ENCODE results near the gene AXIN2.

Gene AXIN2, protein sequence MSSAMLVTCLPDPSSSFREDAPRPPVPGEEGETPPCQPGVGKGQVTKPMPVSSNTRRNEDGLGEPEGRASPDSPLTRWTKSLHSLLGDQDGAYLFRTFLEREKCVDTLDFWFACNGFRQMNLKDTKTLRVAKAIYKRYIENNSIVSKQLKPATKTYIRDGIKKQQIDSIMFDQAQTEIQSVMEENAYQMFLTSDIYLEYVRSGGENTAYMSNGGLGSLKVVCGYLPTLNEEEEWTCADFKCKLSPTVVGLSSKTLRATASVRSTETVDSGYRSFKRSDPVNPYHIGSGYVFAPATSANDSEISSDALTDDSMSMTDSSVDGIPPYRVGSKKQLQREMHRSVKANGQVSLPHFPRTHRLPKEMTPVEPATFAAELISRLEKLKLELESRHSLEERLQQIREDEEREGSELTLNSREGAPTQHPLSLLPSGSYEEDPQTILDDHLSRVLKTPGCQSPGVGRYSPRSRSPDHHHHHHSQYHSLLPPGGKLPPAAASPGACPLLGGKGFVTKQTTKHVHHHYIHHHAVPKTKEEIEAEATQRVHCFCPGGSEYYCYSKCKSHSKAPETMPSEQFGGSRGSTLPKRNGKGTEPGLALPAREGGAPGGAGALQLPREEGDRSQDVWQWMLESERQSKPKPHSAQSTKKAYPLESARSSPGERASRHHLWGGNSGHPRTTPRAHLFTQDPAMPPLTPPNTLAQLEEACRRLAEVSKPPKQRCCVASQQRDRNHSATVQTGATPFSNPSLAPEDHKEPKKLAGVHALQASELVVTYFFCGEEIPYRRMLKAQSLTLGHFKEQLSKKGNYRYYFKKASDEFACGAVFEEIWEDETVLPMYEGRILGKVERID

DNA sequence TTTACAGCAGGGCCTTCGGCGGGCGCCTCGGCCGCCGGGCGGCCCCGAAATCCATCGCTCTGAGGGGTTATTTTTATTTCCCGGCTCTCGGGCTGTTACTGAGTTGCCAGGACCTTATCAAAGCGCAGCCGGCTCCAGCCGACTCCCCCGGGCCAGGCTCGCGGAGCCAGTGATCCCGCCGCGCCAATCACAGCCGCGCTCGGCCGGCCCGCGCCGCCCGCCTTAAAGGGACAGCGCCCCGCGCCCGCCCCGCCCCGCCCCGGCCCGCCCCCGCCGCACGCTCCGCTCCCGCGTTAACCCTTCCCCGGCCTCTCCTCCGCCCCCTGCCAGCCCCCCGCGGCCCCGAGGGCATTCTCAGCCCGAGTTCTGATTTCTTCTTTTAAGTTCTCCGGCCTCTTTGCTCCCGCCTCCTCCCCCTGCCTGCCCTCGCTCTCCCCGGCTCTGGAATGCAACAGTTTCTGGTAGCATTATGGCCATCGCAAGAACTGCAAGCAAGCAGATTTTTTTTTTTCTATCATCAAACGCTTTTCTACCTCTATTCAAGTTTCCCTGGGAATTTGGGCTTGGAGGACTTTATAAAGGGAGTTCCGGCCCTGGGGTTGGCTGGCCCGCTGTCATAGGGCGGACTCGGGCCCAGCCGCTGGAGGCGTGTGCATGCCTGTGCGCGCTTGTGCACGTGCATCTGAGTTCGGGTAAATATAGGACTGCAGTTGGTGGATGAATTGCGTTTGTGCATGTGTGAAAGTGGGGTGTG is at the start of gene AXIN2:
TSS of gene AXIN2 (minus strand) at position 197 of the 754 bp plus-strand sequence. CDS start 3,028 bp downstream, outside the sequence.
- DNase-seq (ENCODE audit: low read depth) = peak; percentile 83

DNA sequence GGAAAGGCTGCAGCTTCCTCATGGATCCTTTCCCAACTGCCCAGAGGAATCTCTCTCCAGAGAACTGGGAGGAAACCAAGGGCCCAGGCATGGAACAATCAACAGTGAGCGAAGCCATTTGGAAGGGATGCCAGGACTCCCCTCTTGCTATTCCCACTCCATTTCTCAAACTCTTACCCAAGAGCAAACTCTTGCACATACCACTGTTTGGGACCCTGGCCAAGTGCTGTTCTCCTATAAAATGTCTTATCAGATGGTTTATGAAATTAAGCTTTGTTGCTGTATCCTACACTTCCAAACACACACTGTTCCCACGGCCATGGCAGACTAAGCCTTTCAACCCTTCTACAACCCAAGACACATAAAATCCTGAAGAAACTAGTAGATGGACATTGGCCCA is 48.3 kb upstream of the AXIN2 start:
- no peak for DNase-seq (ENCODE audit: low read depth)

DNA sequence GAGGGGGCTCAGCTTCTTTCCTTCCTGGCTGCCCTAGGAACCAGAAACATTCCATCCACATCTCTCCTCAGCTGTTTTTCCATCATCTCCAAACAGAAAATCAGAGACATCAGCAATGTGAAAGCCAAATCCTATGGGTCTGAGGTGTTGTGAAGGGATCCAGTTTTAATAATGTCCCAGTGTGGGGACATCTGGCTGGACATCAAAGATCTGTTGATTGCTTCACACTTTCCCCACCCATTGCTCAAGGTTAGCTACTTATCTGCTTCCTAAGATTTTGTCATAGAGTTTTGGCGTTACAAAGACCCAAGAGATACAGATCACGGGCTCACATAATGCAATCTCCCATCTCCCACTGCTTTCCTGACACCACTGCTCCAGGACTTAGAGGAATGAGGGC is 47.8 kb upstream of the AXIN2 start:
- no peak for DNase-seq (ENCODE audit: low read depth)

DNA sequence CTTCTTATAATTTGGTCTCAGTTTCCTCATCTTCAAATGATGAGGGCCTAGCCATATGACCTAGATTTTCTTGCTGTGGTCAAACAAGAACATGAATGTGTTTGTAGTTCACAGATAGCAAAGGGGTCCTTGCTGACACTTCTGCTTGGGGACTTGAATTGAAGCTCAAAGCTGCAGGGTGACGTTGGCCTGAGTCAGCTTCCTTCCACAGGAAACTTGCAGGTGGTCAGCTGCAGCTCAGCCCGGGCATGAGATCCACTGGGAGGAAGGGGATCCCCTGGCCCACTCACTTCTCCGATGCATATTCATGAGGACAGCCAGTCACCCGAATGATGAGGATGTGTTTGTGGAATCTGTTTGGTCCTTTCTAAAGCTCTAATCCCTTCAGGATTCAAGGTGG is 42.6 kb upstream of the AXIN2 start:
- no peak for DNase-seq (ENCODE audit: low read depth)

DNA sequence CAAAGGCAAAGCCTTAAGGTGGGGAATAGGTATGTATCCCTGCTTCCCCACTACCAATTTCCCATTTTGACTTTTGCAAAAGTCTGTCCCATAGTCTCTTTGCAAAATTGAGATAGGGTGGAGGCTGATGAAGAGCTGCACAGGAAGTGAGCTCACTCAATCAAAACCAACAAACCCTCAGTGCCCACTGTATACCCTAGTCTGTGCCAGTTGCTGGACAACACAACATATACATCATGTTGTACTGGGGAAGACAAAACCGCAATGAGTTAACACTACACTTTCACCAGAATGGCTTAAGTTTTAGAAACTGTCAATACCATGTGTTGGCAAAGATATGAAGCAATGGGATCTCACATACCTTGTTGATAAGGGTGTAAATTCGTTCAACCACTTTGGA is 40.4 kb upstream of the AXIN2 start:
- no peak for DNase-seq (ENCODE audit: low read depth)

DNA sequence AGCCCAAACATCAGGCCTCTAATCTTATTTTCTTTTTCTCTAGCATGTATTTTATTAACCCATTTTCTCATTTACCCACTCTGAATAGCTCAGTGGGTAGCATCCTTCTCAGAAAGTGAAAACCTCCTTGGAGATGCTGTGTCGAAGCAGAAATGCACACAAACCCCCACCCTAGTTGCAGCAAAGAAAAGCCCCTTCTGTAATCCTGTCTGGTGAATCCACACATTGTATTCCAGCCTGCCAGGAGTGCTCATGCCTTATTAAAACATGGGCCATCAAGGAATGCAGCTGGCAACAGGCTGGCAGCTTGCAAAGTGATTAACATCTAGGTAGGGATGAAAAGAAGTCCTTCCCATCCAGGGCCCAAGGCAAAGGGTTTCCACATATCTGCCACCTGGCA is 39.7 kb upstream of the AXIN2 start:
- DNase-seq (ENCODE audit: low read depth) = no peak

DNA sequence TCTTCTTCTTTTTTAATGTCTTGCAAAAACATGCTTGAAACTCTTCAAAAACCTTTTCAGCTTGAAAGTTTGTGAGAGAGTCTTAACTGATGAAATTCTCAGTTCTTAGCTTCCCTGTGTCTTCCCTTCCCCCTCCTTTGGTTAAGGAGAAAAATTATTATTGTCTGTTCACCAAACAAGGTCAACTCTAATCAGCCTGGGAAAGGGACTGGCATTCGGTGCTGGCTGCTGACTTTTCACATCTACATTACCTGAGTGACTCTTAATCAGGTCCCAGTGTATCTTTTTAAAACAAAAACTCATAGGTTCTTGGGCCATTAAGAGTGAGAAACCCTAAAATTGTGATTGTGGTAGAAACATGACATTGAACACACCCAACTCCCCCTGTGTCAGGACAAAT is 39.1 kb upstream of the AXIN2 start:
- DNase-seq (ENCODE audit: low read depth) = no peak

DNA sequence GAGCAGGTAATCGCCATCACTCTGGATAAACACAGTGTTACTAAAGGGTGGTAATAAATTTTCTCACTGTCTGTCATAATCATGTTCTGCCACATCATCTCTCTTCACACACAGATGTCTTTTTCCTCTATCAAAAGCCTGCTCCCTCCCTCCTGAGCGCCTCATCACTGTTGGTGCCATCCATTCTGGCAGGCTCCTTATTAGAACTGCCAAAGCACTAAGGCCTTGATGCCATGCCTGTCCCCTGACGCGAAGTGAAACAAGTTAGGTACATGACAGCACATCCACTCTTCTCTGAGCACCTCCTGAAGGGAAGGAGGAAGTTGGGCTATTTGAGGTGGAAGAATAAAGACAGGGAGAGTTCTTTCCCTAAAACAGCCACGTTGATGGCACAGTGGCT is 38.2 kb upstream of the AXIN2 start:
- no peak for DNase-seq (ENCODE audit: low read depth)

DNA sequence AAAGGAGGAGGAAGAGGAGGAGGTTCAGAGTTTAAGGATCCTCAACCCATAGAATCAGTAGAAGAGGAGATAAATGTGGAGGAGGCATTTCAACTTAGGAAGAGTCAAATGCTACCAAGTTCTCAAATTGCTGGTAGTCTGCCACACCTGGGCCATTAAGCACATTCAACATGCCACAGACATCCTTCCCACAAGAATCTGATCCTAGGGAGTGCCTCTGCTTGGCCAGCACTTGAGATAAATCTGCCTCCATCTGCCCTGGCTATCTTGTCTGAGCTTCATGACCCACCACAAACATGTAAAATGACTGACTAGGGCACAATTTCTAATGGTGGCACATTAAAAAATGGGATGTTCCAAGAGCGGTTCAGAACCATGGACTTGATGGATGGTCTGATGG is 37.3 kb upstream of the AXIN2 start:
- DNase-seq (ENCODE audit: low read depth) = no peak

DNA sequence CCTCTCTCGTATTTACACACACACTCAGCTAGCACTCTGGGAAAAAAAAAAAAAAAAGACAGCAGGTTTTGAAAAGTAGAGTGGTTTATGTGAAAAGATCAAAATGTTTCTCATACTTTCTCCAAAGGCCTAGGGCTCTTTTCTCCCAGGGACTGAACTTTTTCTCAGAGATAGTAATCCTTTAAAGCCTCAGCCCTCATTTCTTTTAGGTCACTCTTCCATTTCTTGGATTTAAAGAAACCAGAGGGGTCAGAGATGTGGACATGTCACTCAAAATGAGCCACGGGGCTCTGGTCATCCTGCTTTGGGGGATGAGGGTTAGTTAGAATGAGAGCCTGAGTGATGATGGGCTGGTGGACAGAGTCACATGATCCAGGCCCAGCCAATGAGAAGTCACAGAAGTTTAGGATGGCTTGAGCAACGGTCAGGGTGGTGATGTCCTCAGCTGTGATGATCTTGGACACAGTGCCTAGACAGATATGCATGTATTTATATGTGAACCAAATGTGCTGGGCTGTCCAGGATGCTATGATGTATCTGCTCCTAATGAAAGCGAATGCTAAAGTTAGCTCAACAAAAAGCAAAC is 33.7 kb upstream of the AXIN2 start:
- DNase-seq (ENCODE audit: low read depth) = no peak

DNA sequence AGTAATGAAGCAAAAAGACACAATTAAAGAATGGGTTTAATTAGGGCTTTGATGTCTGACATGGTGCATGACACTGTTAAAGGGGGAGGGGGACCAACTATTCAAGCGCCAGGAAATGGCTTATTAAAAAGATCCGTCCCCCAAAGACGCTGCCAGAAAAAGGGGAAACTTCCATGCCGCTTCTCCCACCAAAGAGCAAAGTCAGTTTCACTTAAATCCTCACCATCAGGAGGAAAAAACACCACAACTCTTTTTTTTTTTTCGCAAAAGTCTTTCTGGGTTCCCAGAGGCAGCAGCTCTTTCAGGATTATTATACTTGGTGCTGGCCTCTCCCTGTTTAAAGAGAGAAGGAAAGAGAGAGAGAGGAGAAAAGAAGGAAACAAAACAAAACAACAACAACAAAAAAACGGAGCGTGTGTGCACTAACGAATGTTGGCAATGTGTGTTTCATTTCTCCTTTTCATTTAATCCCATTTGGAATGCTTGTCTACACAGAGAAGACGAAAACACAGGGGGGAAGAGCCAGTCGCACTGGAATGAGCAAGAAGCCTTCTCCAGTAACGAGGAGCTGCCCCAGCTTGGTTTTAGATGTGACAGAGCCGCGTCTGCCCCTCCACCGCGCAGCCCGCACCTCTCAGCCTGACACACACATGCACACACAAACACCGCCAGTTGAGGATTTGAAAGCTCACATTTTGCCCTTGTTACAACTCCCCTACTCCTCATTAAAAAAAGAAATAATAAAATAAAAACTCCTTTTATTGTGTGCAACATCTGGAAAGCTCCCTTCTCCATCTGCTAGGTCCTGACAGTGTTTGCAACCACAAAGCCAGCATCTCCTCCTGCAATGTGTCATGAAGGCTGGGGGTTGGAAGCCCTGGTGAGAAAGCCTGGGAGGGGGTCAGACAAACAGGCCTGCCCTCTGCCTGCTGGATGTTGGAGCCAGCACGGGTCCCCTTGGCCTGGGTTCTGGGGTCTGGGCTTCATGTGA is 32.7 kb upstream of the AXIN2 start:
- DNase-seq (ENCODE audit: low read depth) = no peak

DNA sequence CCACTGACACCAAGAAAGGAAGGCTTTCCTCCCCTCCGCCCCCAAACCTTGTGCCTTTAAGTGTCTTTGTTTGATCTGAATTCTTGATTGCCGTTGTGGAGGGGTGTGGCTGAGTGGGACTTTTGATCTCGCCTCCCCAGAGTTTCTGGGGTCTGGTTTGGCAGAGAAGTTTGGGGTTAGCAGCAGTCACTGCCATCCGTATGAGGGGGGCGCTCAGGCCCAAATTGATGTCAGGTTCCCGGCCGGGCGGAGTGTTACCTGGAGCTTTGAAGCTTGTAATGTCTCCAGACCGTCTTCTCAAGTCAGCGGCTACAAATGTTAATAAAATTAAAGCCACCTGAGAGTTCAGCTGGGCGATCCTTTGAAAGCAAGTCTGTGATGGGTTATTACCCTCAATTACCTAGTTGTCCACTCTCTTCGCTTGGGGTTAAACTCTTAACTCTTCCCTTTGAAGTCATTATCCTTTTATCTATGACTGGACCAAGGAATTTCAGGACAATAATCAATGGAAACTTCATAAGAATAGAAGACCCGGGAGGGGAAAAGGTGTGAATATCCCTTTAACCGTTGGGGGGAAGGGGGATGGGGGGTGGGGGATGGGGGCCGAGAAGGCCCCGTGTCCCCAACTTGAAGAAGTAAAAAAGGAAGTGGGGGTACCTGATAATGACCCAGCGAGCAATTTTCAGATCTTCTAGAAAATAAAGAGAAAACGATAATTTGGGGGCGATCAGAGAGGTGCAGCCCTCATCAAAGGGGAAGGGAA is 31.8 kb upstream of the AXIN2 start:
- DNase-seq (ENCODE audit: low read depth) = no peak

DNA sequence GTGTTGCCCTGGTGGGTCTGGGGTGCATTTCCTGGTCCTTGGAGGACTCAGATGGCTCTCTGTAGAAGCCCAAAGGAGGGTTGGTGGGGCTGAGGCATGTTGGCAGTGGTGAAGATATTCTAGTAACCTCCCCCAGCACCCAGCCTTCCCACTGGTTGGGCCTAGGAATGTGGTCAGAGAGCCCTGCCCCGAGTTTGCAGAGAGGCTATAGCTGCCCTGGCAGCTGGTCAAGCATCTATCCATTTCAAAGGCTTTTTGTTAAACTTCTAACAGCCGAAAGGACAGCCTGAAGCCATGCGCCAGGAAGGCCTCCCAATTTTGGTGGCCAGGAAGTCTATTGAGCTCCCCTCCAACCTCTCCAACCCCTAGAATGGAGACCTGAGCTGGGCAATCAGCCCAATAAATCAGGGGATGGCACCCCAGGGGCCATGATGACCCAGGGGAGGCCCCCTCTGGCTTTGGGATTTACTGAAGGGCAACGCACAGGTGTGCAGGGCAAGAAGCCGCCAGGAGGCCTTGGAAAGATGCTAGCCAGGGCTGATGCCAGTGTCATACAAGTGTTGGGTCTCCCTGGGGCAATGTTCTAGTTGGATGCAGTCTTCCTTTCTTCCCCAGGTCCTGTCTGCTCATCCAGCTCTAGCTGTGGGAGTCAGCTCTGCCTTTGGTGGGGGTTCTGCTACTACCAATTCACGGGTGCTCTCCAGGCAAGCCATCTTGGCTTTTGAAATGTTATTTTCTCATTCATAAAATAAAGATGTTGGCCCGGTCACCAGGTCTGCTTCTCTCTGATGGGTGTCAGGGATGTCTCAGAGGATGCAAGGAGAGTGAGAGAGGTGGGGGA is 30.9 kb upstream of the AXIN2 start:
- no peak for DNase-seq (ENCODE audit: low read depth)

DNA sequence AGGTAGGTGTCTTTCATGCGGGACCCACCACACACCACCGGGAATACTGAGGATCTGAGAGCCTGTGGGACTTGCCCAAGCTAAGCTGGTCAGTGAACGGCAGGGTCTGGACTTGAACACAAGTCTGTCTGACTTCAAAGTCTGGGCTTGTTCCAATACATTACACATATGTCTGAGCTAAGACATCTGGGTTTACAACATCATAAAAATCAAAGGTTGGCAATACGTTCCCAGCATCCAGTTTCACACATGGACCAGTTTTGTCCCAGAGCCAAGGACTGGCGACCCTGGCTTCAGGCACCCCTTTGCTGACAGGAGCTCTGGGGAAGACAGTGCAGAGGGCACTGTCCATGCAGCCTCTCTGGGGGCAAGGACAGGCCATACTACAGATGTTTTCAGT is 27.9 kb upstream of the AXIN2 start:
- no peak for DNase-seq (ENCODE audit: low read depth)

DNA sequence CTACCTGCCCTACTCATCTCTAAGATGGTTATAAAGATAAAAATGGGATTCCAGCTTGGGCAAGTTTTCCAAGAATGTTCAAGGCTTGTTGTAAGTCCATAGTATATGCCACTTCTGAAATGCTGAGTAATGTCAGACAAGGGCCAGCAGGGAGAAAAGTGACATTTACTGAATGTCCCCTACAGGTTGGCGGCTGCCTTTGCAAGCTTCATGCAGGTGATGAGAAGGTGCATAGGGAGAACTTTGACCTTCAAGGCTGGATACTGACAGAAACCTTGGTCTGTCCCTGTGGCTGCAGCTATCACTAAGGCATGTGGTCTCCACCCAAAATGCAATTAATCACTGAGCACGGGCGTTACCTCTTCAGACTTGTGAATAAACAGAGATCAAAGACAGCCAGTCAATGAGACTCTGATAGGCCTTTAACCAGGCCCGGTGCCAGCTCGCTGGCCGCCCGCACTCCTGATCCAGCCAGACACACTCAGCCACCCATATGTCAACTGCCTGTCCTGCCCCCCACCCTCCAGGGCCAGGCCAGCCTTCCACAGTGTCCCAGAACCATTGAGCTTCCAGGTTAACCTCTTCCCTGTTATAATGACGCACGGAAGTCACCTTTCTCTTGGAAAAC is 26.8 kb upstream of the AXIN2 start:
- no peak for DNase-seq (ENCODE audit: low read depth)

DNA sequence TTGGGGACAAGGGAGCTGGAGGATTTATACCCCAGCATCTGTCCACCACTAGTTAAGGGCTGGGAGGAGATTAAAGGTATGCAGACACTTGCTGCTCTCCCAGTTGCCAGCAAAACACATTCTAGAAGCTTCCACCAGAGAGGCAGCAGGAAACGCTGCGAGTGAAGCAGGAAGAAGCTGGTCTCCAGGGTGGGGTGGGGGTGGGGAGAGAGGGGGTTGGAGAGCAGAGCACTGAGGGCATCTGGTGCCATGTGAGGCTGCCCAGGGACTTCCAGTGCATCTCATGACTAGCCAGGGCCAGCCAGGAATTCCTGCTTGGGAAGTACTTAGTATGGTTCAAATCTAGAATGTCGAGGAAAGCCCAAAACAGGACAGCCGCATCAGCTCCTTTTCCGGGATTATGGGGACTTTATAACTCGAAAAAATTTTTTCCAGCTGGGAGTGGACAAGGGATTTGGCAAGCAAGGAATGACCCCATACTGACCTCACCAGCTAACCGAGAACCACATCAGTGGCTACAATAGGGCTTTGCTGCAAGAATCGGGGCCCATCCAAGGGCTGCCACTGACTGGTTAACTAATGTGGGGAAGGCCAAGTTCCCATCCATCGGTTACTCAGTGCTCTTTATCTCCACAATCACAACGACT is 26.2 kb upstream of the AXIN2 start:
- no peak for DNase-seq (ENCODE audit: low read depth)

DNA sequence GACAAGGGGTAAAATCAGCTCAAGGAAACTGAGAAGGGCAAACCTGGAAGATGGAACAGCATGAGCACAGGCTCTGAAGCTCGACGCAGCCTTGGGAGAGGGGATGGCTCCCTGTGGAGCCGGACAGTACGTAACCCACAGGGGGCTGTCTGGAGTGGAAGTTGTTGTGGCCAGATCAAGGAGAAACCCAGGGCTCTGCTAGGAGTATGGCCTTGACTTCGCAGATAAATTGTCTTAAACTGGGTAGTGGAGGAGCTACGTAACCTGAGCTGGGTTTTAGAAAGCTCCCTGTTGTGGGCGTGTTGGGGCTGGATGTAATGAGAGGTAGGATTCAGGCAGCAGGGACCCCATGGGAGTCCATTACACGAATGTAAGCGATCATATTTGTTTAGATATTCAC is 25.5 kb upstream of the AXIN2 start:
- DNase-seq (ENCODE audit: low read depth) = no peak

Data from activated T-helper 1 cell treated with Interleukin-2 at 50 U/mL for 16 hours (primary cell).